ENCODE data around the gene SCARB1. TPM values are rescaled to one million over a fixed set of nuclear protein-coding genes. Genes with fewer than 3 reads are reported as not detected.

SCARB1 gene
- total RNA-seq, 1 experiment from 2014 or later = 359 TPM

DNA sequence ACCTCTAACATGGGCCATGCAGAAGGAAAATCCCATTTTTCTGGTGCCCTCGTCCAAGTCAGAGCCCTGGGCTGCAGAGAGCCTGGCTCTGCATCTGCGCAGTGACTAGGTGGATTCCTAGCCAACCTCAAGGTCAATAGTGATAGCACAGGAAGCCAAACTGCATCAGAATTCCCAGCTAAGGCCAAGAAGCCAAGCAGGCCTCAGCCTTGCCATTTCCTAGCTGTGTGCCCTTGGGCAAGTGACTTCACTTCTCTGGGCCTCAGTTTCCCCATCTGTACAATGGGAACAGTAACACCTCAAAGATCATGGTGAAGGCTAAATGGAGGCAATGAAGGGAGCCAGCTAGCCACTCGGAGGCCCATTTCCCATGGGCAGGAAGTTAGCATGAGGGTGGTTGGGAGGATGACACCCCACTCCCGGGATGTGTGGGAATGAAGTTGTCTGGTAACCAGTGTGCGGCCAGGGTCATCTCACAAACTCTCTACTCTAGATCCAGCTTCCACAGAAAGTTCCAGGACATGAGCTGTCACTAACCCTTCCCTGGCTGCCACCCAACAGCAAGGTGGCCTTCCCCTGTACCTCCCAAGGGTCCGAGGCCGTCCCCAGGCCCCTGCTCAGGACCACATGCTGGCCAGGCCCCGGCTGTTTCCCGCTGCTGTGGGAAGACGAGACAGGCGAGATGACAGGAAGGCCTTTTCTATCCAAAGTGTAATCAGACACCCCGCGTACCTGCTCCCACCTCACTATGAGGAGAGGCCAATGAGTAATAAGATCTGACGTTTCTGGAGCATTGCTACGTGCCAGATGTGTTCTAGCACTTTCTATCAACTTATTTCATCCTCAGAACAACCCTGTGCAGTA is 125.7 kb downstream of the SCARB1 start:
- intact Hi-C loops (cut with micrococcal nuclease; ENCODE audit: unreplicated experiment) (no loop called here), in situ Hi-C loops (cut with HindIII; ENCODE audit: low pct_unique_long_range_greater_than_20kb, low sequenced_read_pairs) (no loop called here)
- CTCF ChIA-PET = no interaction called here
- Histone ChIP-seq H3K4me3 (ENCODE audit: low read depth in 2 of 2, low read length in 2 of 2) (no peak overlapping the region), H3K9me3 (ENCODE audit: control insufficient read depth, insufficient read depth, low read depth, low read length) (peaks cover 3% of the 10 kb centered on the region; the same call in 1 of the 2 replicates), H3K4me1 (ENCODE audit: control insufficient read depth, insufficient read depth, low read length) (peaks cover 83% of the 10 kb centered on the region), H3K27ac (ENCODE audit: low read length) (peak overlapping the region; percentile 100), H3K27me3 (ENCODE audit: control insufficient read depth, insufficient read depth, low read length) (no peaks in the 10 kb centered on the region), H3K36me3 (ENCODE audit: control insufficient read depth, insufficient read depth, low read length) (no peaks in the 10 kb centered on the region)
- DNase-seq (ENCODE audit: low read depth, low spot score) (no peak), ATAC-seq (no peak)
- no TSS peak for BruUV-seq (replicated peaks)
- TF ChIP-seq POLR2AphosphoS5 (IDR thresholded peaks at IDR 0.05; ENCODE audit: low read depth, low read length) (no peak), TCF7L2 (IDR thresholded peaks at IDR 0.05; ENCODE audit: low read depth, low read length) (no peak), SIN3A (IDR thresholded peaks at IDR 0.05; ENCODE audit: borderline replicate concordance, insufficient read depth, low read depth, low read length) (no peak)
- TF ChIP-seq, protein P1, sequence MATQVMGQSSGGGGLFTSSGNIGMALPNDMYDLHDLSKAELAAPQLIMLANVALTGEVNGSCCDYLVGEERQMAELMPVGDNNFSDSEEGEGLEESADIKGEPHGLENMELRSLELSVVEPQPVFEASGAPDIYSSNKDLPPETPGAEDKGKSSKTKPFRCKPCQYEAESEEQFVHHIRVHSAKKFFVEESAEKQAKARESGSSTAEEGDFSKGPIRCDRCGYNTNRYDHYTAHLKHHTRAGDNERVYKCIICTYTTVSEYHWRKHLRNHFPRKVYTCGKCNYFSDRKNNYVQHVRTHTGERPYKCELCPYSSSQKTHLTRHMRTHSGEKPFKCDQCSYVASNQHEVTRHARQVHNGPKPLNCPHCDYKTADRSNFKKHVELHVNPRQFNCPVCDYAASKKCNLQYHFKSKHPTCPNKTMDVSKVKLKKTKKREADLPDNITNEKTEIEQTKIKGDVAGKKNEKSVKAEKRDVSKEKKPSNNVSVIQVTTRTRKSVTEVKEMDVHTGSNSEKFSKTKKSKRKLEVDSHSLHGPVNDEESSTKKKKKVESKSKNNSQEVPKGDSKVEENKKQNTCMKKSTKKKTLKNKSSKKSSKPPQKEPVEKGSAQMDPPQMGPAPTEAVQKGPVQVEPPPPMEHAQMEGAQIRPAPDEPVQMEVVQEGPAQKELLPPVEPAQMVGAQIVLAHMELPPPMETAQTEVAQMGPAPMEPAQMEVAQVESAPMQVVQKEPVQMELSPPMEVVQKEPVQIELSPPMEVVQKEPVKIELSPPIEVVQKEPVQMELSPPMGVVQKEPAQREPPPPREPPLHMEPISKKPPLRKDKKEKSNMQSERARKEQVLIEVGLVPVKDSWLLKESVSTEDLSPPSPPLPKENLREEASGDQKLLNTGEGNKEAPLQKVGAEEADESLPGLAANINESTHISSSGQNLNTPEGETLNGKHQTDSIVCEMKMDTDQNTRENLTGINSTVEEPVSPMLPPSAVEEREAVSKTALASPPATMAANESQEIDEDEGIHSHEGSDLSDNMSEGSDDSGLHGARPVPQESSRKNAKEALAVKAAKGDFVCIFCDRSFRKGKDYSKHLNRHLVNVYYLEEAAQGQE (IDR thresholded peaks at IDR 0.05; ENCODE audit: insufficient read depth in 1 of 2, low read depth in 2 of 2, low read length in 1 of 2) = no peak
- TF ChIP-seq, protein P2, sequence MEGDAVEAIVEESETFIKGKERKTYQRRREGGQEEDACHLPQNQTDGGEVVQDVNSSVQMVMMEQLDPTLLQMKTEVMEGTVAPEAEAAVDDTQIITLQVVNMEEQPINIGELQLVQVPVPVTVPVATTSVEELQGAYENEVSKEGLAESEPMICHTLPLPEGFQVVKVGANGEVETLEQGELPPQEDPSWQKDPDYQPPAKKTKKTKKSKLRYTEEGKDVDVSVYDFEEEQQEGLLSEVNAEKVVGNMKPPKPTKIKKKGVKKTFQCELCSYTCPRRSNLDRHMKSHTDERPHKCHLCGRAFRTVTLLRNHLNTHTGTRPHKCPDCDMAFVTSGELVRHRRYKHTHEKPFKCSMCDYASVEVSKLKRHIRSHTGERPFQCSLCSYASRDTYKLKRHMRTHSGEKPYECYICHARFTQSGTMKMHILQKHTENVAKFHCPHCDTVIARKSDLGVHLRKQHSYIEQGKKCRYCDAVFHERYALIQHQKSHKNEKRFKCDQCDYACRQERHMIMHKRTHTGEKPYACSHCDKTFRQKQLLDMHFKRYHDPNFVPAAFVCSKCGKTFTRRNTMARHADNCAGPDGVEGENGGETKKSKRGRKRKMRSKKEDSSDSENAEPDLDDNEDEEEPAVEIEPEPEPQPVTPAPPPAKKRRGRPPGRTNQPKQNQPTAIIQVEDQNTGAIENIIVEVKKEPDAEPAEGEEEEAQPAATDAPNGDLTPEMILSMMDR (IDR thresholded peaks at IDR 0.05) = no peak
- POLR2A ChIA-PET = interaction anchor here (1.2 kb wide), 1 partner anchor 9 kb away, joined by 3 read pairs; no protein-coding TSS in a partner anchor

DNA sequence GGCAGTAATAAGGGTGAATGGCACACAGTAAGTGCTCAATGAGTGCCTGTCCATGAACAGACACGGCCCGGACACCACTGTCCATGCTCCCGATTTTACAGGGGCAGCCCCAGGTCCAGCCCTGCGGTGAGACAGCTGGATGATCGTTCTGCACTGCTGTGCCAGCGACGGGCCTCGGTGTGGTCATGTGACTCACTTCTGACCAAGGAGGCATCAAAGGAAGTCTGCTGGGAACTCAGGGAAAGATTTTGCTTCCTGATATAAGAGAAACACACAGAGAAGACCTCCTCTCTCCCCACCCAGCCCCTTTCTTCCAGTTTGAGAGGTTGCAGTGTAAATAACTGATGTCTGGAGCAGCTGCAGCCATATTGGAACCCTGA is 126.6 kb downstream of the SCARB1 start:
- Histone ChIP-seq H3K4me3 (ENCODE audit: low read depth in 2 of 2, low read length in 2 of 2) (no peak overlapping the region), H3K36me3 (ENCODE audit: control insufficient read depth, insufficient read depth, low read length) (no peaks in the 10 kb centered on the region), H3K9me3 (ENCODE audit: control insufficient read depth, insufficient read depth, low read depth, low read length) (peaks cover 3% of the 10 kb centered on the region; the same call in 1 of the 2 replicates), H3K27ac (ENCODE audit: low read length) (peak overlapping the region; percentile 100), H3K4me1 (ENCODE audit: control insufficient read depth, insufficient read depth, low read length) (peaks cover 82% of the 10 kb centered on the region), H3K27me3 (ENCODE audit: control insufficient read depth, insufficient read depth, low read length) (no peaks in the 10 kb centered on the region)
- BruUV-seq (replicated peaks) = no TSS peak
- DNase-seq (ENCODE audit: low read depth, low spot score) (no peak), ATAC-seq (no peak)
- TF ChIP-seq SIN3A (IDR thresholded peaks at IDR 0.05; ENCODE audit: borderline replicate concordance, insufficient read depth, low read depth, low read length) (no peak), TCF7L2 (IDR thresholded peaks at IDR 0.05; ENCODE audit: low read depth, low read length) (peak; percentile 61; the same call in 1 of the 2 replicates)
- POLR2A ChIA-PET = interaction anchor here (0.5 to 1.2 kb wide), 2 partner anchors 10 to 57 kb away, joined by 3 to 7 read pairs; no protein-coding TSS in a partner anchor
- CTCF ChIA-PET = no interaction called here
- intact Hi-C loops (cut with micrococcal nuclease; ENCODE audit: unreplicated experiment) (no loop called here), in situ Hi-C loops (cut with HindIII; ENCODE audit: low pct_unique_long_range_greater_than_20kb, low sequenced_read_pairs) (no loop called here)

Measured in Panc1 (cell line).